HepG2 (cell line): ENCODE data around the gene PCYT2. TPM values are rescaled to one million over a fixed set of nuclear protein-coding genes. Genes with fewer than 3 reads are reported as not detected.

Experiments used
- KDM2A ChIP-seq: sonication (generic); formaldehyde crosslinking; IDR thresholded peaks from 2 replicates; pipeline ENCODE4 v1.4.0; 2020; ENCODE audit warnings: low read depth, missing genetic modification reagents, borderline replicate concordance
- POGZ ChIP-seq: sonication (generic); formaldehyde crosslinking; IDR thresholded peaks from 2 replicates; pipeline ENCODE4 v1.4.0; 2020; ENCODE audit warnings: mild to moderate bottlenecking, missing genetic modification reagents
- RELA ChIP-seq: sonication (generic); formaldehyde crosslinking; IDR thresholded peaks from 2 replicates; pipeline ENCODE4 v1.4.0; 2020; ENCODE audit warnings: missing genetic modification reagents
- ZFP36L1 ChIP-seq: sonication (generic); formaldehyde crosslinking; IDR thresholded peaks from 2 replicates; pipeline ENCODE4 v1.8.0; 2022; ENCODE audit warnings: mild to moderate bottlenecking, missing genetic modification reagents, moderate library complexity
- ZNF569 ChIP-seq: sonication (generic); formaldehyde crosslinking; IDR thresholded peaks from 2 replicates; pipeline ENCODE4 v1.5.0; 2020; ENCODE audit warnings: mild to moderate bottlenecking, missing genetic modification reagents, moderate library complexity, borderline replicate concordance
- ZNF589 ChIP-seq: sonication (generic); formaldehyde crosslinking; conservative IDR thresholded peaks from 2 replicates; pipeline ENCODE4 v1.8.0; 2022; ENCODE audit warnings: mild to moderate bottlenecking, moderate library complexity, missing genetic modification reagents
- ZNF614 ChIP-seq: IDR thresholded peaks from 2 replicates; pipeline ENCODE4 v1.6.1; 2018; ENCODE audit warnings: missing biosample characterization, missing genetic modification reagents, inconsistent platforms, borderline replicate concordance
- ZNF83 ChIP-seq: sonication (generic); formaldehyde crosslinking; IDR thresholded peaks from 2 replicates; pipeline ENCODE4 v1.4.0; 2020; ENCODE audit warnings: missing genetic modification reagents, mild to moderate bottlenecking, borderline replicate concordance
- polyA plus RNA-seq, 8 experiments: library from polyadenylated mRNA; depleted of rRNA in 3 of 8; stranded (reverse) in 7 of 8; unstranded in 1 of 8; fragments of >200 nt; fragmentation: Illumina TruSeq in 4 of 8; extraction: Trizol in 4 of 8; gene quantifications; 2 replicates each; pipeline versions ENCODE4 v1.2.1 to v1.2.3, GENCODE V29; 2011 to 2016; ENCODE audit warnings: low read depth in 4 of 8, missing spikeins in 1 of 8, mixed read lengths in 1 of 8; ENCODE audit not compliant: insufficient read depth in 1 of 8
- total RNA-seq, 5 experiments: library from RNA; depleted of rRNA; stranded (reverse); fragments of >200 nt; fragmentation: Illumina TruSeq; extraction: Trizol; gene quantifications; 2 replicates each; pipeline ENCODE4 v1.2.3, GENCODE V29; 2016; ENCODE audit warnings: low read depth in 1 of 5
- TF ChIP-seq, protein P1 (sequence below): sonication (generic); formaldehyde crosslinking; IDR thresholded peaks from one replicate; pipeline ENCODE4 v1.5.1; 2020; ENCODE audit warnings: mild to moderate bottlenecking, missing genetic modification reagents; ENCODE audit errors: not compliant biosample characterization
- TF ChIP-seq, protein P2 (sequence below): IDR thresholded peaks from 2 replicates; pipeline ENCODE4 v1.4.0; 2020; ENCODE audit warnings: mild to moderate bottlenecking, missing genetic modification reagents
- TF ChIP-seq, protein P3 (sequence below): sonication (generic); formaldehyde crosslinking; conservative IDR thresholded peaks from 2 replicates; pipeline ENCODE4 v1.4.0; 2020; ENCODE audit warnings: missing genetic modification reagents
- TF ChIP-seq, protein P4 (sequence below): sonication (generic); formaldehyde crosslinking; IDR thresholded peaks from 2 replicates; pipeline ENCODE4 v1.4.0; 2020; ENCODE audit warnings: missing genetic modification reagents, borderline replicate concordance

Gene PCYT2
- total and polyA plus RNA-seq, 2 of the 13 experiments (the other 11 are each of a cell fraction or from before 2014, with no cell fraction given), result 147 to 297 TPM

DNA sequence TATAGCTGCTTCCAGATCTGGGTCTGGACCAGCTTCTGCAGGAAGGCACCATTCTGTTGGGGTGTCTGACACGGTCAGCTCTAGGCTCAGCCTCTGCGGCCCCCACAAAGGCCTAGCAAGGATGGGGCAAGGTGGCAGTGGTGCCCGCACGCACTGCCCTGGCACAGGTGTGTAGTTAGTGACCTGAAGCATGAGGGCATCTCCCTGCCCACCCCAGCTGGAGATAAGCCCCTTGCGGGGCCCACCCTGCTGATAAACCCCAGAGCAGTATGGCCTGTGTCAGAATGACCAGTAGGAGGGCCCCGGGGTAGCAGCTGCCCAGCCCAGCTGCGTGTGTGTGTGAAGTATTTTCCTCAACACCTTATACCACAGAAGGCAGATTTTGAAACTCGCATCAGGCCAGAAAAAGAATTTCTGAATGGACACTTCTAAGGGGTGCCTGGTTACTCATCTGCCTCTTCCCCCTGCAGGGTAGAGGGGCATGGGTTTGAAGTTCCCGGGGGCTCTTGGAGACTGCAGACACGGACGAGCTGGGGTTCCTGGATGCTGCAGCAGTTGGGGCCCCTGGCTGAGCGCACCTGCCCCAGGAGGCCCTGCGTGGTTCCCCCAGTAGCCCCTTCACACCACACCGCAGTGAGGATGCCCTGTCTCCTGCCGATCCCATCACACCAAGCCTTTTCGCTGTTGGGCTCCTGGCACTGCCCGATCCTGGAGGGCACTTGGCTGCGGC is 44.6 kb downstream of the PCYT2 start (continued):
- TF ChIP-seq, protein P1, sequence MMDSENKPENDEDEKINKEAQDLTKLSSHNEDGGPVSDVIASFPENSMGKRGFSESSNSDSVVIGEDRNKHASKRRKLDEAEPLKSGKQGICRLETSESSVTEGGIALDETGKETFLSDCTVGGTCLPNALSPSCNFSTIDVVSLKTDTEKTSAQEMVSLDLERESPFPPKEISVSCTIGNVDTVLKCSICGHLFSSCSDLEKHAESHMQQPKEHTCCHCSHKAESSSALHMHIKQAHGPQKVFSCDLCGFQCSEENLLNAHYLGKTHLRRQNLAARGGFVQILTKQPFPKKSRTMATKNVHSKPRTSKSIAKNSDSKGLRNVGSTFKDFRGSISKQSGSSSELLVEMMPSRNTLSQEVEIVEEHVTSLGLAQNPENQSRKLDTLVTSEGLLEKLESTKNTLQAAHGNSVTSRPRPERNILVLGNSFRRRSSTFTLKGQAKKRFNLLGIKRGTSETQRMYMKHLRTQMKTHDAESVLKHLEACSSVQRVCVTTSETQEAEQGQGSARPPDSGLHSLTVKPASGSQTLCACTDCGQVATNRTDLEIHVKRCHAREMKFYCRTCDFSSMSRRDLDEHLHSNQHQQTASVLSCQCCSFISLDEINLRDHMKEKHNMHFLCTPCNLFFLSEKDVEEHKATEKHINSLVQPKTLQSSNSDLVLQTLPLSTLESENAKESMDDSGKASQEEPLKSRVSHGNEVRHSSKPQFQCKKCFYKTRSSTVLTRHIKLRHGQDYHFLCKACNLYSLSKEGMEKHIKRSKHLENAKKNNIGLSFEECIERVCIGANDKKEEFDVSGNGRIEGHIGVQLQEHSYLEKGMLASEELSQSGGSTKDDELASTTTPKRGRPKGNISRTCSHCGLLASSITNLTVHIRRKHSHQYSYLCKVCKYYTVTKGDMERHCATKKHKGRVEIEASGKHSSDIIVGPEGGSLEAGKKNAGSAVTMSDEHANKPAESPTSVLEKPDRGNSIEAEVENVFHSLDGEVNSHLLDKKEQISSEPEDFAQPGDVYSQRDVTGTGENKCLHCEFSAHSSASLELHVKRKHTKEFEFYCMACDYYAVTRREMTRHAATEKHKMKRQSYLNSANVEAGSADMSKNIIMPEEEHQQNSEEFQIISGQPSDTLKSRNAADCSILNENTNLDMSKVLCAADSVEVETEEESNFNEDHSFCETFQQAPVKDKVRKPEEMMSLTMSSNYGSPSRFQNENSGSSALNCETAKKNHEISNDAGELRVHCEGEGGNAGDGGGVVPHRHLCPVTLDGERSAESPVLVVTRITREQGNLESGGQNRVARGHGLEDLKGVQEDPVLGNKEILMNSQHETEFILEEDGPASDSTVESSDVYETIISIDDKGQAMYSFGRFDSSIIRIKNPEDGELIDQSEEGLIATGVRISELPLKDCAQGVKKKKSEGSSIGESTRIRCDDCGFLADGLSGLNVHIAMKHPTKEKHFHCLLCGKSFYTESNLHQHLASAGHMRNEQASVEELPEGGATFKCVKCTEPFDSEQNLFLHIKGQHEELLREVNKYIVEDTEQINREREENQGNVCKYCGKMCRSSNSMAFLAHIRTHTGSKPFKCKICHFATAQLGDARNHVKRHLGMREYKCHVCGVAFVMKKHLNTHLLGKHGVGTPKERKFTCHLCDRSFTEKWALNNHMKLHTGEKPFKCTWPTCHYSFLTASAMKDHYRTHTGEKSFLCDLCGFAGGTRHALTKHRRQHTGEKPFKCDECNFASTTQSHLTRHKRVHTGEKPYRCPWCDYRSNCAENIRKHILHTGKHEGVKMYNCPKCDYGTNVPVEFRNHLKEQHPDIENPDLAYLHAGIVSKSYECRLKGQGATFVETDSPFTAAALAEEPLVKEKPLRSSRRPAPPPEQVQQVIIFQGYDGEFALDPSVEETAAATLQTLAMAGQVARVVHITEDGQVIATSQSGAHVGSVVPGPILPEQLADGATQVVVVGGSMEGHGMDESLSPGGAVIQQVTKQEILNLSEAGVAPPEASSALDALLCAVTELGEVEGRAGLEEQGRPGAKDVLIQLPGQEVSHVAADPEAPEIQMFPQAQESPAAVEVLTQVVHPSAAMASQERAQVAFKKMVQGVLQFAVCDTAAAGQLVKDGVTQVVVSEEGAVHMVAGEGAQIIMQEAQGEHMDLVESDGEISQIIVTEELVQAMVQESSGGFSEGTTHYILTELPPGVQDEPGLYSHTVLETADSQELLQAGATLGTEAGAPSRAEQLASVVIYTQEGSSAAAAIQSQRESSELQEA (CRISPR knock-in tag), result no peak
- no peak for TF ChIP-seq RELA (CRISPR knock-in tag)
- TF ChIP-seq KDM2A (CRISPR knock-in tag), result peak; percentile 9; the same call in 1 of the 2 replicates
- no peak for TF ChIP-seq ZFP36L1 (CRISPR knock-in tag)
- TF ChIP-seq, protein P2, sequence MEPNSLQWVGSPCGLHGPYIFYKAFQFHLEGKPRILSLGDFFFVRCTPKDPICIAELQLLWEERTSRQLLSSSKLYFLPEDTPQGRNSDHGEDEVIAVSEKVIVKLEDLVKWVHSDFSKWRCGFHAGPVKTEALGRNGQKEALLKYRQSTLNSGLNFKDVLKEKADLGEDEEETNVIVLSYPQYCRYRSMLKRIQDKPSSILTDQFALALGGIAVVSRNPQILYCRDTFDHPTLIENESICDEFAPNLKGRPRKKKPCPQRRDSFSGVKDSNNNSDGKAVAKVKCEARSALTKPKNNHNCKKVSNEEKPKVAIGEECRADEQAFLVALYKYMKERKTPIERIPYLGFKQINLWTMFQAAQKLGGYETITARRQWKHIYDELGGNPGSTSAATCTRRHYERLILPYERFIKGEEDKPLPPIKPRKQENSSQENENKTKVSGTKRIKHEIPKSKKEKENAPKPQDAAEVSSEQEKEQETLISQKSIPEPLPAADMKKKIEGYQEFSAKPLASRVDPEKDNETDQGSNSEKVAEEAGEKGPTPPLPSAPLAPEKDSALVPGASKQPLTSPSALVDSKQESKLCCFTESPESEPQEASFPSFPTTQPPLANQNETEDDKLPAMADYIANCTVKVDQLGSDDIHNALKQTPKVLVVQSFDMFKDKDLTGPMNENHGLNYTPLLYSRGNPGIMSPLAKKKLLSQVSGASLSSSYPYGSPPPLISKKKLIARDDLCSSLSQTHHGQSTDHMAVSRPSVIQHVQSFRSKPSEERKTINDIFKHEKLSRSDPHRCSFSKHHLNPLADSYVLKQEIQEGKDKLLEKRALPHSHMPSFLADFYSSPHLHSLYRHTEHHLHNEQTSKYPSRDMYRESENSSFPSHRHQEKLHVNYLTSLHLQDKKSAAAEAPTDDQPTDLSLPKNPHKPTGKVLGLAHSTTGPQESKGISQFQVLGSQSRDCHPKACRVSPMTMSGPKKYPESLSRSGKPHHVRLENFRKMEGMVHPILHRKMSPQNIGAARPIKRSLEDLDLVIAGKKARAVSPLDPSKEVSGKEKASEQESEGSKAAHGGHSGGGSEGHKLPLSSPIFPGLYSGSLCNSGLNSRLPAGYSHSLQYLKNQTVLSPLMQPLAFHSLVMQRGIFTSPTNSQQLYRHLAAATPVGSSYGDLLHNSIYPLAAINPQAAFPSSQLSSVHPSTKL, result no peak
- TF ChIP-seq POGZ (CRISPR knock-in tag), result no peak
- no peak for TF ChIP-seq ZNF569 (CRISPR knock-in tag)
- no peak for TF ChIP-seq ZNF83 (CRISPR knock-in tag)
- TF ChIP-seq, protein P3, sequence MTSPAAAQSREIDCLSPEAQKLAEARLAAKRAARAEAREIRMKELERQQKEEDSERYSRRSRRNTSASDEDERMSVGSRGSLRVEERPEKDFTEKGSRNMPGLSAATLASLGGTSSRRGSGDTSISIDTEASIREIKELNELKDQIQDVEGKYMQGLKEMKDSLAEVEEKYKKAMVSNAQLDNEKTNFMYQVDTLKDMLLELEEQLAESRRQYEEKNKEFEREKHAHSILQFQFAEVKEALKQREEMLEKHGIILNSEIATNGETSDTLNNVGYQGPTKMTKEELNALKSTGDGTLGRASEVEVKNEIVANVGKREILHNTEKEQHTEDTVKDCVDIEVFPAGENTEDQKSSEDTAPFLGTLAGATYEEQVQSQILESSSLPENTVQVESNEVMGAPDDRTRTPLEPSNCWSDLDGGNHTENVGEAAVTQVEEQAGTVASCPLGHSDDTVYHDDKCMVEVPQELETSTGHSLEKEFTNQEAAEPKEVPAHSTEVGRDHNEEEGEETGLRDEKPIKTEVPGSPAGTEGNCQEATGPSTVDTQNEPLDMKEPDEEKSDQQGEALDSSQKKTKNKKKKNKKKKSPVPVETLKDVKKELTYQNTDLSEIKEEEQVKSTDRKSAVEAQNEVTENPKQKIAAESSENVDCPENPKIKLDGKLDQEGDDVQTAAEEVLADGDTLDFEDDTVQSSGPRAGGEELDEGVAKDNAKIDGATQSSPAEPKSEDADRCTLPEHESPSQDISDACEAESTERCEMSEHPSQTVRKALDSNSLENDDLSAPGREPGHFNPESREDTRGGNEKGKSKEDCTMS (CRISPR knock-in tag), result no peak
- 0 out of 2 replicates have a peak, but pooled peaks have one; percentile 3 for TF ChIP-seq ZNF614 (CRISPR knock-in tag)
- TF ChIP-seq ZNF589 (CRISPR knock-in tag), result 0 out of 2 replicates have a peak, but pooled peaks have one; percentile 12
- TF ChIP-seq, protein P4, sequence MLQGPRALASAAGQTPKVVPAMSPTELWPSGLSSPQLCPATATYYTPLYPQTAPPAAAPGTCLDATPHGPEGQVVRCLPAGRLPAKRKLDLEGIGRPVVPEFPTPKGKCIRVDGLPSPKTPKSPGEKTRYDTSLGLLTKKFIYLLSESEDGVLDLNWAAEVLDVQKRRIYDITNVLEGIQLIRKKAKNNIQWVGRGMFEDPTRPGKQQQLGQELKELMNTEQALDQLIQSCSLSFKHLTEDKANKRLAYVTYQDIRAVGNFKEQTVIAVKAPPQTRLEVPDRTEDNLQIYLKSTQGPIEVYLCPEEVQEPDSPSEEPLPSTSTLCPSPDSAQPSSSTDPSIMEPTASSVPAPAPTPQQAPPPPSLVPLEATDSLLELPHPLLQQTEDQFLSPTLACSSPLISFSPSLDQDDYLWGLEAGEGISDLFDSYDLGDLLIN (CRISPR knock-in tag), result no peak
